WTC11 (cell line): ENCODE results near the gene TREML4. TPM values are rescaled to one million over a fixed set of nuclear protein-coding genes. Genes with fewer than 3 reads are reported as not detected.

Source experiments
- ATAC-seq: fragments of 200-7000 bp; cut with Tn5 transposase; 2 replicates; pipeline ENCODE4 v1.10.0; 2021; ENCODE audit warnings: mild to moderate bottlenecking, moderate library complexity
- CTCF ChIA-PET: fragments of 300-600 bp; sonication (Branson Sonifier 250); formaldehyde crosslinking; loops from one replicate; lab custom pipeline; 2021; ENCODE audit warnings: antibody characterized with exemption; lab: Charles Lee
- POLR2A ChIA-PET: fragments of 350-600 bp; sonication (Branson Sonifier 250); formaldehyde crosslinking; loops from one replicate; lab custom pipeline; 2021; ENCODE audit warnings: antibody characterized with exemption; lab: Charles Lee
- DNase-seq: peaks from one replicate; pipeline ENCODE4 v3.0.0; 2021; ENCODE audit warnings: low spot score
- H3K27ac Mint-ChIP-seq: 2 replicates; pipeline ENCODE4 v1.8.0; 2021; ENCODE audit warnings: mixed read lengths
- H3K27me3 Mint-ChIP-seq: 2 replicates; pipeline ENCODE4 v1.8.0; 2021; ENCODE audit warnings: low read depth, mild to moderate bottlenecking, moderate library complexity, mixed read lengths
- H3K36me3 Mint-ChIP-seq: 2 replicates; pipeline ENCODE4 v1.8.0; 2021; ENCODE audit warnings: mixed read lengths
- H3K4me1 Mint-ChIP-seq: 2 replicates; pipeline ENCODE4 v1.8.0; 2022; ENCODE audit warnings: mixed read lengths
- H3K4me3 Mint-ChIP-seq: 2 replicates; pipeline ENCODE4 v1.8.0; 2021; ENCODE audit warnings: mild to moderate bottlenecking, moderate library complexity, mixed read lengths
- H3K9me3 Mint-ChIP-seq: 2 replicates; pipeline ENCODE4 v1.8.0; 2021; ENCODE audit warnings: mixed read lengths
- ARID4B ChIP-seq: sonication (generic); formaldehyde crosslinking; IDR thresholded peaks from 2 replicates; pipeline ENCODE4 v1.8.0; 2023; ENCODE audit warnings: missing genetic modification reagents, mild to moderate bottlenecking, borderline replicate concordance
- ATF2 ChIP-seq: sonication (generic); formaldehyde crosslinking; IDR thresholded peaks from 2 replicates; pipeline ENCODE4 v1.8.1; 2022; ENCODE audit warnings: low read depth, missing genetic modification reagents, borderline replicate concordance
- E2F4 ChIP-seq: sonication (generic); formaldehyde crosslinking; IDR thresholded peaks from 2 replicates; pipeline ENCODE4 v1.8.1; 2022; ENCODE audit warnings: low read depth, mild to moderate bottlenecking, moderate library complexity, missing genetic modification reagents, borderline replicate concordance
- FOXP1 ChIP-seq: sonication (generic); formaldehyde crosslinking; IDR thresholded peaks from 2 replicates; pipeline ENCODE4 v1.8.0; 2022; ENCODE audit warnings: missing genetic modification reagents, mild to moderate bottlenecking, moderate library complexity, borderline replicate concordance
- FOXP4 ChIP-seq: sonication (generic); formaldehyde crosslinking; IDR thresholded peaks from 2 replicates; pipeline ENCODE4 v1.8.0; 2022; ENCODE audit warnings: mild to moderate bottlenecking, missing genetic modification reagents
- GRHL2 ChIP-seq: fragments of 250-450 bp; sonication (Bioruptor Pico); IDR thresholded peaks from 2 replicates; pipeline ENCODE4 v1.8.0; 2022; ENCODE audit warnings: mild to moderate bottlenecking, moderate library complexity; ENCODE audit not compliant: insufficient replicate concordance, severe bottlenecking
- HMGA2 ChIP-seq: fragments of 250-450 bp; sonication (Bioruptor Pico); IDR thresholded peaks from 2 replicates; pipeline ENCODE4 v1.4.0; 2021; ENCODE audit warnings: mild to moderate bottlenecking, moderate library complexity
- IRF2 ChIP-seq: sonication (generic); formaldehyde crosslinking; IDR thresholded peaks from 2 replicates; pipeline ENCODE4 v1.8.0; 2022; ENCODE audit warnings: low read depth, missing genetic modification reagents, borderline replicate concordance
- JAZF1 ChIP-seq: fragments of 250-450 bp; sonication (Bioruptor Pico); IDR thresholded peaks from 2 replicates; pipeline ENCODE4 v1.9.0; 2021; ENCODE audit warnings: moderate library complexity, mild to moderate bottlenecking, inconsistent platforms
- NFYB ChIP-seq: sonication (generic); formaldehyde crosslinking; conservative IDR thresholded peaks from 2 replicates; pipeline ENCODE4 v1.8.0; 2022; ENCODE audit warnings: low read depth, missing genetic modification reagents
- PRRX2 ChIP-seq: fragments of 250-450 bp; sonication (Bioruptor Pico); IDR thresholded peaks from 2 replicates; pipeline ENCODE4 v1.8.0; 2021; ENCODE audit warnings: mild to moderate bottlenecking
- SMAD4 ChIP-seq: sonication (generic); formaldehyde crosslinking; IDR thresholded peaks from 2 replicates; pipeline ENCODE4 v1.8.0; 2022; ENCODE audit warnings: mild to moderate bottlenecking, missing genetic modification reagents
- TEAD1 ChIP-seq: sonication (generic); formaldehyde crosslinking; IDR thresholded peaks from 2 replicates; pipeline ENCODE4 v1.8.0; 2022; ENCODE audit warnings: mild to moderate bottlenecking, missing genetic modification reagents
- ZNF219 ChIP-seq: sonication (generic); formaldehyde crosslinking; IDR thresholded peaks from 2 replicates; pipeline ENCODE4 v1.8.0; 2023; ENCODE audit warnings: missing genetic modification reagents, mild to moderate bottlenecking, borderline replicate concordance
- ZNF425 ChIP-seq: fragments of 250-450 bp; sonication (Bioruptor Pico); conservative IDR thresholded peaks from 2 replicates; pipeline ENCODE4 v1.9.0; 2021; ENCODE audit warnings: mild to moderate bottlenecking
- ZNF671 ChIP-seq: fragments of 250-450 bp; sonication (Bioruptor Pico); IDR thresholded peaks from 2 replicates; pipeline ENCODE4 v1.8.0; 2021; ENCODE audit warnings: mild to moderate bottlenecking
- total RNA-seq: library from RNA; stranded (reverse); gene quantifications from 3 replicates; pipeline ENCODE4 v1.2.3, GENCODE V29; 2021

The TREML4 gene
- total RNA-seq, 1 experiment from 2014 or later, result not detected

- H3K27ac Mint-ChIP-seq, result no peak overlapping the region
- ATAC-seq, result no peak
- no peaks in the 10 kb centered on the region for H3K36me3 Mint-ChIP-seq
- ChIA-PET POLR2A (no interaction called here), CTCF (interaction anchor here (1.6 kb wide), 1 partner anchor 10 kb away, joined by 6 read pairs; no protein-coding TSS in a partner anchor)
- no peak for DNase-seq
- peaks cover 71% of the 10 kb centered on the region for H3K27me3 Mint-ChIP-seq
- TF ChIP-seq ZNF671 (CRISPR knock-in tag) (no peak), TEAD1 (no peak), GRHL2 (CRISPR knock-in tag) (no peak), FOXP1 (no peak), SMAD4 (CRISPR knock-in tag) (no peak), ARID4B (CRISPR knock-in tag) (no peak), HMGA2 (CRISPR knock-in tag) (no peak), JAZF1 (CRISPR knock-in tag) (no peak), ATF2 (CRISPR knock-in tag) (no peak), FOXP4 (CRISPR knock-in tag) (no peak), ZNF425 (CRISPR knock-in tag) (no peak), ZNF219 (CRISPR knock-in tag) (no peak), PRRX2 (no peak), E2F4 (CRISPR knock-in tag) (no peak), IRF2 (CRISPR knock-in tag) (no peak), NFYB (CRISPR knock-in tag) (no peak)
- H3K4me1 Mint-ChIP-seq, result peaks cover 21% of the 10 kb centered on the region
- H3K4me3 Mint-ChIP-seq, result no peak overlapping the region
- peaks cover 5% of the 10 kb centered on the region; the same call in 1 of the 2 replicates for H3K9me3 Mint-ChIP-seq
Measured at GRCh38 chr6:41288030-41288753, 60.0 kb downstream of the TREML4 start.

Other genes with a start within 250 kb of the TREML4 start
- 3.3 to 4.5 TPM (median 3.6 TPM) in 3 replicates for gene UNC5CL, start 189.1 kb upstream of the TREML4 start, total RNA-seq
- not detected in 3 replicates for gene TSPO2, start 185.9 kb upstream of the TREML4 start, total RNA-seq
- gene APOBEC2, start 175.1 kb upstream of the TREML4 start, total RNA-seq, result not detected in 3 replicates
- gene OARD1, start 156.0 kb upstream of the TREML4 start, total RNA-seq, result 33.7 to 37.0 TPM (median 36.5 TPM) in 3 replicates
- gene NFYA, start 155.4 kb upstream of the TREML4 start, total RNA-seq, result 34.7 to 37.7 TPM (median 35.8 TPM) in 3 replicates
- 0.27 TPM in 1 of 3 replicates, not detected in the others for gene TREML1, start 74.0 kb upstream of the TREML4 start, total RNA-seq
- gene TREM2, start 65.2 kb upstream of the TREML4 start, total RNA-seq, result 0.18 TPM in 1 of 3 replicates, not detected in the others
- gene TREML2, start 27.2 kb upstream of the TREML4 start, total RNA-seq, result 0.09 to 0.15 TPM (median 0.09 TPM) in 3 replicates
- not detected in 3 replicates for gene TREM1, start 58.3 kb downstream of the TREML4 start, total RNA-seq
- not detected in 3 replicates for gene NCR2, start 107.3 kb downstream of the TREML4 start, total RNA-seq